ENCODE data around the gene PCSK4. TPM values are rescaled to one million over a fixed set of nuclear protein-coding genes. Genes with fewer than 3 reads are reported as not detected.

PCSK4 gene
- total RNA-seq, 1 experiment from 2014 or later: 3.4 TPM

DNA sequence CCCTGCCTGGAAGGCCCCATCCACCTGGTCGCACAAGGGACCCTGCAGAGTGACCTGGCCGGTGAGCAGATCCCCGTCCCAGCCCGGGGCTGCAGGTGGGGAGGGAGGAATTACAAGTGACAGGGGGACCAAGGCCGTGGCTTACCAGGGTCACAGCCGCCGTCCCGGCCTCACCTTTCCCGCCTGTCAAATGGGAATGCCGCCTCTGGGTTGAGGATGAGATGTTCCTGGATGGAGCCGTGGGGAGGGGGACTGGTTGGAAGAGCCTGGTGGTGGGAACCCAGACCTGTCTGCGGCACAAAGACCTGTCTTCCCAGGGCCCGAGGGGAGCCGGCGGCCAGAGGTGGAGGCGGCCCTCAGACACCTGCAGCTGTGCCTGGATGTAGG, 39.3 kb upstream of the PCSK4 start:
- H3K4me1 Mint-ChIP-seq (ENCODE audit: insufficient read depth, unreplicated experiment): no peaks in the 10 kb centered on the region
- ChIA-PET CTCF (no interaction called here), POLR2A (no interaction called here)
- DNase-seq (ENCODE audit: unreplicated experiment): no peak
- TF ChIP-seq, protein P1, sequence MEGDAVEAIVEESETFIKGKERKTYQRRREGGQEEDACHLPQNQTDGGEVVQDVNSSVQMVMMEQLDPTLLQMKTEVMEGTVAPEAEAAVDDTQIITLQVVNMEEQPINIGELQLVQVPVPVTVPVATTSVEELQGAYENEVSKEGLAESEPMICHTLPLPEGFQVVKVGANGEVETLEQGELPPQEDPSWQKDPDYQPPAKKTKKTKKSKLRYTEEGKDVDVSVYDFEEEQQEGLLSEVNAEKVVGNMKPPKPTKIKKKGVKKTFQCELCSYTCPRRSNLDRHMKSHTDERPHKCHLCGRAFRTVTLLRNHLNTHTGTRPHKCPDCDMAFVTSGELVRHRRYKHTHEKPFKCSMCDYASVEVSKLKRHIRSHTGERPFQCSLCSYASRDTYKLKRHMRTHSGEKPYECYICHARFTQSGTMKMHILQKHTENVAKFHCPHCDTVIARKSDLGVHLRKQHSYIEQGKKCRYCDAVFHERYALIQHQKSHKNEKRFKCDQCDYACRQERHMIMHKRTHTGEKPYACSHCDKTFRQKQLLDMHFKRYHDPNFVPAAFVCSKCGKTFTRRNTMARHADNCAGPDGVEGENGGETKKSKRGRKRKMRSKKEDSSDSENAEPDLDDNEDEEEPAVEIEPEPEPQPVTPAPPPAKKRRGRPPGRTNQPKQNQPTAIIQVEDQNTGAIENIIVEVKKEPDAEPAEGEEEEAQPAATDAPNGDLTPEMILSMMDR (IDR thresholded peaks at IDR 0.05; ENCODE audit: unreplicated experiment): no peak
- no peaks in the 10 kb centered on the region for H3K9me3 Mint-ChIP-seq (ENCODE audit: unreplicated experiment)
- no peak overlapping the region for H3K27ac Mint-ChIP-seq (ENCODE audit: low read depth, unreplicated experiment)
- H3K36me3 Mint-ChIP-seq (ENCODE audit: insufficient read depth, unreplicated experiment): no peaks in the 10 kb centered on the region
- intact Hi-C loops (cut with micrococcal nuclease): no loop called here
- peaks cover 30% of the 10 kb centered on the region for H3K27me3 Mint-ChIP-seq (ENCODE audit: insufficient read depth, unreplicated experiment)
- no peak overlapping the region for H3K4me3 Mint-ChIP-seq (ENCODE audit: unreplicated experiment)
- BruUV-seq (replicated peaks): no TSS peak

DNA sequence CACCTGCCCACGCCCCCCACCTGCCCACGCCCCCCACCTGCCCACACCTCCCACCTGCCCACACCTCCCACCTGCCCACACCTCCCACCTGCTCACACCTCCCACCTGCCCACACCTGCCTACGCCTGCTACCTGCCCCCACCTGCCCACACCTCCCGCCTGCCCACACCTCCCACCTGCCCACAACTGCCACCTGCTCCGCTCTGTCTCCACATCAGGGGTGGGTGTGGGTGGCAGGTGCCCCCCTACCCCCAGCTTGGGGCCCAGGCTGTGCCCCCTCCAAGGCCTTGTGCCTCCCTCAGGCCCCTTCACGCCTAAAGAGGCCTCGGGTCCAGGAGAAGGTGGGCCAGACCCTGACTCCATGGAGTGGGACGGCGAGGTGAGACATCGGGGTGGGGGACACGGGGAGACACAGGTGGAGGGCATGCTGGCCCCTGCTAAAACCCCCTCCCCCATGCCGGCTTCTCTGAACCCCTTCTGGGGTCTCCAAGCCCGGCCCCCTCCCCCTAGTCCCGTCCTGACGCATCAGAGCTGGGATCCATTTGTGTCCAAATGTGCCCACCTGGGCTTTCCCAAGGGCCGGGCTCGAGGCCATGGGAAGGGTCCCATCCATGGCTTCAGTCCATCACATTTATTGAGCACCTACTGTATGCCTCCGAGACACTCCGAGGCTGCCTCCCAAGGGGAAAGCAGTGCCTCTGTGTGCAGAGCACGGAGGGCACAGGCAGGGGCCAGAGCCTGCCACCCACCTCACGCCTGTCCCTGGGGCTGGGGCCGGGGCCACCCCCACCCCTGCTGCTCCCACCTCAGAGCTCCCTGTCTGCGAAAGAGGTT, 38.7 kb upstream of the PCSK4 start:
- Mint-ChIP-seq H3K4me3 (ENCODE audit: unreplicated experiment) (no peak overlapping the region), H3K27ac (ENCODE audit: low read depth, unreplicated experiment) (no peak overlapping the region), H3K4me1 (ENCODE audit: insufficient read depth, unreplicated experiment) (no peaks in the 10 kb centered on the region), H3K27me3 (ENCODE audit: insufficient read depth, unreplicated experiment) (peaks cover 36% of the 10 kb centered on the region), H3K9me3 (ENCODE audit: unreplicated experiment) (no peaks in the 10 kb centered on the region), H3K36me3 (ENCODE audit: insufficient read depth, unreplicated experiment) (no peaks in the 10 kb centered on the region)
- intact Hi-C loops (cut with micrococcal nuclease): no loop called here
- BruUV-seq (replicated peaks): no TSS peak
- TF ChIP-seq, protein P1 (IDR thresholded peaks at IDR 0.05; ENCODE audit: unreplicated experiment): no peak
- ChIA-PET CTCF (no interaction called here), POLR2A (no interaction called here)
- no peak for DNase-seq (ENCODE audit: unreplicated experiment)

DNA sequence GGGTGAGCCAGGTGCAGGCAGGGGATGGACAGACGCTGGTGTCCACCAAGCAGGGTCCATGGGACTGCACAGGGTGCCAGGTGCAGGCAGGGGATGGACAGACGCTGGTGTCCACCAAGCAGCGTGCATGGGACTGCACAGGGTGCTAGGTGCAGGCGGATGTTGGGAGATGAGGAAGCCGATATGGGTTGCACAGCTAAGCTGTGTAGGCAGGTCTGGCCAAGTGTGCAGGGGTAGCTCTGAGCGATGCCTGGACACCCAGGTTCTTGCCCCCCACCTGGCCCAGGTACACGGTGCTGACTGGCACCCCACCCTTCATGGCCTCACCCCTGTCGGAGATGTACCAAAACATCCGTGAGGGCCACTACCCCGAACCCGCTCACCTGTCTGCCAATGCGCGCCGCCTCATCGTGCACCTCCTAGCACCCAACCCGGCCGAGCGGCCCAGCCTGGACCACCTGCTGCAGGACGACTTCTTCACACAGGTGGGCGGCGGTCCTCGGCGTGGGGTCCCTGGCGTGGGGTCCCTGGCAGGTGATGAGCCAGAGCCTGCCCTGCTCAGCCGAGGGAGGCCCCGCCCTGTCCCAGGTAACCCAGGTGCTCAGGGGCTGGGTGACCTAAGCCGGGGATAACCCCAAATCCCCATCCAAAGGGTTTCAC, 37.6 kb upstream of the PCSK4 start:
- intact Hi-C loops (cut with micrococcal nuclease): no loop called here
- H3K27ac Mint-ChIP-seq (ENCODE audit: low read depth, unreplicated experiment): no peak overlapping the region
- DNase-seq (ENCODE audit: unreplicated experiment): no peak
- no peaks in the 10 kb centered on the region for H3K36me3 Mint-ChIP-seq (ENCODE audit: insufficient read depth, unreplicated experiment)
- no peaks in the 10 kb centered on the region for H3K4me1 Mint-ChIP-seq (ENCODE audit: insufficient read depth, unreplicated experiment)
- peaks cover 36% of the 10 kb centered on the region for H3K27me3 Mint-ChIP-seq (ENCODE audit: insufficient read depth, unreplicated experiment)
- BruUV-seq (replicated peaks): no TSS peak
- no peaks in the 10 kb centered on the region for H3K9me3 Mint-ChIP-seq (ENCODE audit: unreplicated experiment)
- CTCF ChIA-PET: no interaction called here
- POLR2A ChIA-PET: no interaction called here
- no peak overlapping the region for H3K4me3 Mint-ChIP-seq (ENCODE audit: unreplicated experiment)
- TF ChIP-seq, protein P1 (IDR thresholded peaks at IDR 0.05; ENCODE audit: unreplicated experiment): no peak

DNA sequence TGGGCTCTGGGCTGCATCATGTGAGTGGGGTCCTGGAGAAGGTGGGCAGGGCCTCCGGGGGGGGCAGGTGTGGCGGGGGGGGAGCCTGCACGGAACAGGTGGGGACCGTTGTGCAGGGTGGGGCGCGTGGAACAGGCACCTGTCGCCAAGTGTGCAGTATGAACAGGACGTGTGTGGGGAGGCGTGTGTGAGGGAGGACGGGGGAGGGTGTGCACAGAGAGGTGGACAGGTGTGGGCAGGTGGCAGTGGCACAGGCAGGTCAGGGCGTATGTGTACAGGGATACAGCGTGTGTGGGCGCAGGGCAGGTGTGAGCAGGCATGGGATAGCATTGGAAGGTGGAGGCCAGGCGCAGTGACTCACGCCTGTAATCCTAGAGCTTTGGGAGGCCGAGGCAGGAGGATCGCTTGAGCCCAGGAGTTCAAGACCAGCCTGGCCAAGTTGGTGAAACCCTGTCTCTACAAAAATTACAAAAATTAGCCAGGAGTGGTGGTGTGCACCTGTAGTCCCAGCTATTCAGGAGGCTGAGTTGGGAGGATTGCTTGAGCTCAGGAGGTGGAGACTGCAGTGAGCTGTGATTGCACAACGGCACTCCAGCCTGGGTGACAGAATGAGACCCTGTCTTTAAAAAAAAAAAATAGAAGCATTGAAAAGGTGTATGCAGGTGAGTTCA, 37.0 kb upstream of the PCSK4 start:
- CTCF ChIA-PET: interaction anchor here (0.6 kb wide), 1 partner anchor 10 kb away, joined by 4 read pairs; no protein-coding TSS in a partner anchor
- no TSS peak for BruUV-seq (replicated peaks)
- TF ChIP-seq, protein P1 (IDR thresholded peaks at IDR 0.05; ENCODE audit: unreplicated experiment): no peak
- H3K4me1 Mint-ChIP-seq (ENCODE audit: insufficient read depth, unreplicated experiment): no peaks in the 10 kb centered on the region
- no peak overlapping the region for H3K27ac Mint-ChIP-seq (ENCODE audit: low read depth, unreplicated experiment)
- H3K27me3 Mint-ChIP-seq (ENCODE audit: insufficient read depth, unreplicated experiment): peaks cover 36% of the 10 kb centered on the region
- DNase-seq (ENCODE audit: unreplicated experiment): peak; percentile 34
- H3K36me3 Mint-ChIP-seq (ENCODE audit: insufficient read depth, unreplicated experiment): no peaks in the 10 kb centered on the region
- POLR2A ChIA-PET: no interaction called here
- no peak overlapping the region for H3K4me3 Mint-ChIP-seq (ENCODE audit: unreplicated experiment)
- intact Hi-C loops (cut with micrococcal nuclease): no loop called here
- H3K9me3 Mint-ChIP-seq (ENCODE audit: unreplicated experiment): no peaks in the 10 kb centered on the region

Measured in MCF 10A (cell line).